Peyer's patch (tissue), 4 donors: ENCODE measurements around the gene TMEM150B. TPM values are rescaled to one million over a fixed set of nuclear protein-coding genes. Genes with fewer than 3 reads are reported as not detected.
"Not testable (repeated sequence)": the region's sequence is repeated elsewhere in the genome, so short reads cannot be mapped to it uniquely, and the experiment has no call there.

Experiments used
- DNase-seq, 3 donors: peaks; one replicate each; pipeline ENCODE4 v3.0.0-alpha.2; 2017 to 2019
- H3K27ac ChIP-seq, 4 donors: fragments of 200-600 bp; sonication (generic); one replicate each; pipeline ENCODE4 v1.5.1; 2016 to 2019
- H3K27me3 ChIP-seq, 2 donors: fragments of 200-600 bp; sonication (generic); one replicate each; pipeline ENCODE4 v1.5.1; 2019
- H3K36me3 ChIP-seq, 3 donors: fragments of 200-600 bp; sonication (generic); one replicate each; pipeline ENCODE4 v1.5.1; 2016 to 2019
- H3K4me1 ChIP-seq, 4 donors: fragments of 200-600 bp; sonication (generic); one replicate each; pipeline ENCODE4 v1.5.1; 2016 to 2019
- H3K4me3 ChIP-seq, 4 donors: fragments of 200-600 bp; sonication (generic); 1 replicate in 3 of 4; 2 replicates in 1 of 4; pipeline ENCODE4 v1.5.1; 2016 to 2019; ENCODE audit warnings: mild to moderate bottlenecking in 1 of 4
- H3K9me3 ChIP-seq, 4 donors: fragments of 200-600 bp; sonication (generic); one replicate each; pipeline ENCODE4 v1.5.1; 2016 to 2019; ENCODE audit warnings: mild to moderate bottlenecking in 1 of 4
- CTCF ChIP-seq, 6 experiments: fragments of 450-650 bp in 4 of 6; fragments of 200-600 bp in 2 of 6; sonication (generic) in 1 of 6; IDR thresholded peaks; one replicate each; pipeline ENCODE4 v1.5.1; 2017 to 2019; ENCODE audit warnings: antibody characterized with exemption in 6 of 6, mild to moderate bottlenecking in 3 of 6, moderate library complexity in 1 of 6
- POLR2A ChIP-seq, 2 donors: fragments of 450-650 bp; IDR thresholded peaks; one replicate each; pipeline ENCODE4 v1.5.1; 2017; ENCODE audit warnings: antibody characterized with exemption in 2 of 2, mild to moderate bottlenecking in 2 of 2, moderate library complexity in 2 of 2
- total RNA-seq, 4 donors: library from RNA; depleted of rRNA; stranded (reverse); fragments of >200 nt; gene quantifications; one replicate each; pipeline ENCODE4 v1.1.0, GENCODE V29; 2016

TMEM150B gene
- total RNA-seq, 4 donors from 2014 or later: 26.4 to 235 (median 199) TPM

GRCh38 chr19:55339105-55339888 is 14.2 kb upstream of the TMEM150B start, which contains the start of gene KMT5C:
Gene KMT5C, plus strand, starts transcription at chr19:55339876. Its CDS starts 2,061 bp downstream, at chr19:55341937.
- DNase-seq: peak; percentile 100

GRCh38 chr19:55336101-55336500 is 11.0 kb upstream of the TMEM150B start:
- peaks cover 0 to 15% (median 11%) of the 10 kb centered on the region in 4 donors for H3K4me1 ChIP-seq
- no peak overlapping the region for H3K4me3 ChIP-seq
- H3K27ac ChIP-seq: no peak overlapping the region
- H3K27me3 ChIP-seq: no peaks in the 10 kb centered on the region
- no peak for TF ChIP-seq CTCF (IDR thresholded peaks at IDR 0.05)
- TF ChIP-seq POLR2A (IDR thresholded peaks at IDR 0.05): no peak
- H3K36me3 ChIP-seq: no peaks in the 10 kb centered on the region
- H3K9me3 ChIP-seq: no peaks in the 10 kb centered on the region
- no peak for DNase-seq

More at GRCh38 chr19:55339105-55339888, 14.2 kb upstream of the TMEM150B start, which contains the start of gene KMT5C:
- H3K27me3 ChIP-seq: no peaks in the 10 kb centered on the region
- peaks cover 0 to 20% (median 12%) of the 10 kb centered on the region in 4 donors for H3K4me1 ChIP-seq
- TF ChIP-seq CTCF (IDR thresholded peaks at IDR 0.05) (peak in 5 of 6 experiments; percentile 16 to 77 (median 65)), POLR2A (IDR thresholded peaks at IDR 0.05) (peak in 1 of 2 donors; percentile 62)
- peak within 1 kb of the TSS; percentile 84 to 100 (median 97) for H3K27ac ChIP-seq
- H3K36me3 ChIP-seq: peaks cover 0 to 22% (median 0%) of the 10 kb centered on the region in 3 donors
- H3K4me3 ChIP-seq: peak within 1 kb of the TSS; percentile 70 to 94 (median 80)
- no peaks in the 10 kb centered on the region for H3K9me3 ChIP-seq

GRCh38 chr19:55333870-55334269 is 8.7 kb upstream of the TMEM150B start:
- no peaks in the 10 kb centered on the region for H3K9me3 ChIP-seq
- peak overlapping the region in 2 of 4 donors; percentile 79 to 92 for H3K27ac ChIP-seq
- H3K27me3 ChIP-seq: no peaks in the 10 kb centered on the region
- H3K36me3 ChIP-seq: no peaks in the 10 kb centered on the region
- H3K4me3 ChIP-seq: peak overlapping the region in 1 of 4 donors; percentile 18
- peaks cover 0 to 5% (median 2%) of the 10 kb centered on the region in 4 donors for H3K4me1 ChIP-seq
- TF ChIP-seq POLR2A (IDR thresholded peaks at IDR 0.05): peak in 1 of 2 donors; percentile 19
- TF ChIP-seq CTCF (IDR thresholded peaks at IDR 0.05): no peak
- DNase-seq: peak in 2 of 3 donors; percentile 86 to 93

- H3K9me3 ChIP-seq, H3K4me3 ChIP-seq, H3K36me3 ChIP-seq, H3K27me3 ChIP-seq, DNase-seq, H3K27ac ChIP-seq: not testable (repeated sequence)
- H3K4me1 ChIP-seq: peaks cover 0 to 11% (median 0%) of the 10 kb centered on the region in 4 donors
Observed at GRCh38 chr19:55329791-55330190, 4.7 kb upstream of the TMEM150B start.

- not testable (repeated sequence) for H3K9me3 ChIP-seq, H3K27ac ChIP-seq, DNase-seq
Observed at GRCh38 chr19:55328774-55329318, 3.7 kb upstream of the TMEM150B start.

GRCh38 chr19:55324662-55325061 is 479 bp downstream of the TMEM150B start:
- Histone ChIP-seq H3K4me3 (peak overlapping the region in 1 of 4 donors; percentile 7), H3K36me3 (peaks cover 0 to 7% (median 0%) of the 10 kb centered on the region in 3 donors), H3K9me3 (no peaks in the 10 kb centered on the region), H3K27ac (peak overlapping the region in 1 of 4 donors; percentile 30), H3K27me3 (no peaks in the 10 kb centered on the region), H3K4me1 (peaks cover 0 to 20% (median 0%) of the 10 kb centered on the region in 4 donors)
- TF ChIP-seq CTCF (IDR thresholded peaks at IDR 0.05): no peak
- no peak for DNase-seq

More at GRCh38 chr19:55328774-55329318, 3.7 kb upstream of the TMEM150B start:
- not testable (repeated sequence) for H3K4me3 ChIP-seq, H3K27me3 ChIP-seq, H3K4me1 ChIP-seq, H3K36me3 ChIP-seq
